GM18867 (cell line): ENCODE measurements around the gene DLGAP1.
"Not testable (repeated sequence)": the region's sequence is repeated elsewhere in the genome, so short reads cannot be mapped to it uniquely, and the experiment has no call there.

ENCODE experiments used
- ATAC-seq: cut with Tn5 transposase; IDR thresholded peaks from one replicate; pipeline ENCODE4 v1.9.1; 2021; ENCODE audit warnings: mild to moderate bottlenecking, moderate library complexity; ENCODE audit not compliant: unreplicated experiment

The DLGAP1 gene

GRCh38 chr18:3599861-3600260 lies 855.2 kb downstream of the DLGAP1 start:
- ATAC-seq, result no peak

- ATAC-seq, result no peak
Observed at GRCh38 chr18:3599195-3599594, 855.9 kb downstream of the DLGAP1 start.

GRCh38 chr18:3598581-3598980 lies 856.5 kb downstream of the DLGAP1 start:
- no peak for ATAC-seq

GRCh38 chr18:3597409-3598357 lies 857.4 kb downstream of the DLGAP1 start:
- ATAC-seq, result no peak

- ATAC-seq, result peak; percentile 54
Observed at GRCh38 chr18:3596637-3597384, 858.3 kb downstream of the DLGAP1 start.

- no peak for ATAC-seq
Observed at GRCh38 chr18:3596324-3596636, 858.8 kb downstream of the DLGAP1 start.

GRCh38 chr18:3595369-3596273 lies 859.5 kb downstream of the DLGAP1 start:
- ATAC-seq, result peak; percentile 41

GRCh38 chr18:3594760-3595368 lies 860.2 kb downstream of the DLGAP1 start:
- no peak for ATAC-seq

GRCh38 chr18:3593904-3594759 lies 861.0 kb downstream of the DLGAP1 start:
- peak; percentile 63 for ATAC-seq

- ATAC-seq, result no peak
Observed at GRCh38 chr18:3593381-3593903, 861.7 kb downstream of the DLGAP1 start.

- ATAC-seq, result no peak
Observed at GRCh38 chr18:3592864-3593263, 862.2 kb downstream of the DLGAP1 start.

- ATAC-seq, result no peak
Observed at GRCh38 chr18:3590096-3590630, 864.9 kb downstream of the DLGAP1 start.

GRCh38 chr18:3585656-3586509 lies 869.2 kb downstream of the DLGAP1 start:
- ATAC-seq, result peak; percentile 11

GRCh38 chr18:3584897-3585460 lies 870.1 kb downstream of the DLGAP1 start:
- no peak for ATAC-seq

- no peak for ATAC-seq
Observed at GRCh38 chr18:3584266-3584861, 870.7 kb downstream of the DLGAP1 start.

- ATAC-seq, result no peak
Observed at GRCh38 chr18:3583873-3584247, 871.2 kb downstream of the DLGAP1 start.

- ATAC-seq, result not testable (repeated sequence)
Observed at GRCh38 chr18:3583106-3583872, 871.8 kb downstream of the DLGAP1 start.
